DMS153 (cell line): ENCODE data around the gene FSHR.

Source experiments
- DNase-seq: peaks from one replicate; lab custom pipeline; 2025; lab: John Stamatoyannopoulos, UW

Gene FSHR

GRCh38 chr2:49154140-49154539 is at the start of gene FSHR:
FSHR (minus strand) TSS chr2:49154515; CDS start chr2:49154417, 98 bp downstream.
- no peak for DNase-seq

GRCh38 chr2:49199266-49199665 is 45.0 kb upstream of the FSHR start:
- no peak for DNase-seq

DNA sequence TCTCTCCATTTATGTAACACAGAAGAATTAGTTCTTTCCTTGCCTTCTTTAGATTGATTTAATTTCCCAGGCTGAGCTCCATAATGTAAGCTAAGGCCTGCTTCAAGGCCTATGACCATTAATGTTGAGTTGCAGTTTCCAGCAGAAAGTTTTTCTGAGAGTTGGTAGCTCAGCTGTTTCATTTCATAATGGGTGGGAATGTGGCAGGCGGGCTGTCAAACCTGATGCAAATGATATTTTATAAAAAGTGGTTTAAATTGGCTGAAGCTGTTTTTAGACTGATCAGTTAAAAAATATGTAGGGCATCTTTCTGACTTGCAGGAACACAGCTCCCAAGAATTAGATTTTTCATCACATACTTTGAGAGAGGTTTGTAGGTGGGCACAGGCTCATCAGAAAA is 40.4 kb upstream of the FSHR start:
- DNase-seq: no peak

GRCh38 chr2:49192036-49192435 is 37.7 kb upstream of the FSHR start:
- DNase-seq: no peak

DNA sequence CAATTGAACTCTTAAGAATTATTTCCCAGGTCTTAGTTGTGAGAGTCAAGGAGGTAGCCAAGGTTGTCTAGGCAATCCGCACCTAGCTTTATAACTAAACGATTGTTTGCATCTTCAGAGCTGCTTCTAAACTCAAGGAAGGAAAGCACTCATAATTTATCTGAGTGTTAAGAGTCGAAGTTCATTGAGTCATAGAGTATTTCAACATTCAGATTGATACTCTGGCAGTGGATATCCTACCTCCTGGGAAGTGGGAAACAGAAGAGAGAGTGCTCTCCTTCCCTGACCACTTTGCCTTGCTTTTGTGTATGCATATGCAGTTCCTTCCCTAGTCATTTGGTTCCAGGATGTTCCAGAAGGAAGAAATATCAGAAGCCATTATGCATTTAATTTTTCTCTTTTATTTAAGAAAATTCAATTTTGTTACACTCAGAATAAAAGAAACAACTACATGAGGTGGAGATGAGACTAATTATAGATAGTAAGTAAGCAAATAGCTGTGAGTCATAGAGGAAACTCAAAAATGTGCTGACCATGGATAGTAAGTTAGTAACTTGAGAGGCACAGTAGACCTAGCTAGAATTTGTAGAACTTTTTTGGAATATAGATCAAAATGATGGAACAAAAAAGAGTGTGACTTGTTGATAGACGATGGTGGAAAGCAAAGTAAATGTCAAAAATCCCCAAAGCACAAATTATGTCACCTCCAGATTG is 35.4 kb upstream of the FSHR start:
- no peak for DNase-seq

- no peak for DNase-seq
Observed at GRCh38 chr2:49186050-49186648, 31.8 kb upstream of the FSHR start.

GRCh38 chr2:49178656-49179055 is 24.3 kb upstream of the FSHR start:
- no peak for DNase-seq

- no peak for DNase-seq
Observed at GRCh38 chr2:49177194-49177593, 22.9 kb upstream of the FSHR start.

DNA sequence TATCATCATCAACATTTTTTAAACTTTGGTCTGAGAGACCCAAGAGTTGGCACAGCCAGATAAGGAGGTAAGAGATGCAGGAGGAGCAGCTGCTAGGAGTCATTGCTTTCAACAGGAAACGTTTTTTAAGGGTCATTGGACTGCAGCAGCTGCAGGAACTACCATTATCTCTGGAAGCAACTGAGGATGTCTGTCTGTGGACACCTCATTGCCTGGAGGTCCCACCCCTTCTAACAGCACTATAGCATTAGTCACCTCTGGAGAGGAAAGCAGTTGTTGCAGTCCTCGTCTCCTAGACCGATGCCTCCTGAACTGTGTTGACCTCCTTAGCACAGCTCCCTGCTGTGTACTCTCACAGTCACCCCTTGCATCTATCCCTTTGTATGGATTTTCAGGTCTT is 21.5 kb upstream of the FSHR start:
- DNase-seq: no peak

GRCh38 chr2:49174750-49175149 is 20.4 kb upstream of the FSHR start:
- DNase-seq: no peak

GRCh38 chr2:49167131-49167530 is 12.8 kb upstream of the FSHR start:
- no peak for DNase-seq

DNA sequence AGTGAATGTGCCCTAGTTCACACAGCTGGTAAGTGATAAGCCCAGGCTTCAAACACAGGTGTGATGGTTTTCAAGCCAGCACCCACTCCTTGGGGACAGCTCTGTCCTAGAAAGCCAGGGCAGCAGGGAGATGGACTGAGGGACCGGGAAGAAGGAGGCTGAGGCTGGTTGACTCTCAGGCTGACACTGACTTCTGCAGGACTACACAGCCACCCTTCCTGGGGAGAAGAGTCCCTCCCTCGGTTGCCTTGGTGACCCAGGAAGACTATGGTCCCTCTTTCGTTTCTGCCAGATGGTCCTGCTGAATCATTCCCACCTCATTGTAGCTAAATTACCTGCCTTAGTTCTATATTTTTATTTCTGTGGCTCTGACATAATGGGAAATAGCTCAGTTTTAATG is 11.3 kb upstream of the FSHR start:
- DNase-seq: no peak

- no peak for DNase-seq
Observed at GRCh38 chr2:49164729-49165128, 10.4 kb upstream of the FSHR start.

DNA sequence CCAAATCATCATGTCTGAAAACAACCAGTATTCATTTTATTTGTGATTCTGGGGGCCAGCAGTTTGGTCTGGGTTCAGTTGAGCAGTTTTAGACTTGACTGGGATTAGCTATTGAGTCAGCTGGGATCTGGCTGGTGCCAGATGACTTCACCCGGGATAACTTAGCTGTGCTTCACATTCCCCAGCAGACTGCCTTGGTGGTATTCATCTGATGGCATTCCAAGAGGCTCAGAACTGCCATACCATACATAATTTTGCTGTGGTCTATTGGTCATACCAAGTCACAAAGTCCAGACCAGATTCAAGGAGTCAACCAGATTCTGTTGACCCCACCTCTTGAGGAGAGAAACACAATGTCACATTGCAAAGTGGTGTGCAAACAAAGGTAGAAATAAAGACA is 7.8 kb upstream of the FSHR start:
- no peak for DNase-seq

GRCh38 chr2:49154891-49155290 is 576 bp upstream of the FSHR start:
- DNase-seq: no peak

- DNase-seq: no peak
Observed at GRCh38 chr2:49153252-49153651, 1.1 kb downstream of the FSHR start.

GRCh38 chr2:49152824-49153223 is 1.5 kb downstream of the FSHR start:
- DNase-seq: no peak

GRCh38 chr2:49146401-49146800 is 7.9 kb downstream of the FSHR start:
- no peak for DNase-seq

- no peak for DNase-seq
Observed at GRCh38 chr2:49131801-49132200, 22.5 kb downstream of the FSHR start.

- DNase-seq: no peak
Observed at GRCh38 chr2:49129034-49129433, 25.3 kb downstream of the FSHR start.

DNA sequence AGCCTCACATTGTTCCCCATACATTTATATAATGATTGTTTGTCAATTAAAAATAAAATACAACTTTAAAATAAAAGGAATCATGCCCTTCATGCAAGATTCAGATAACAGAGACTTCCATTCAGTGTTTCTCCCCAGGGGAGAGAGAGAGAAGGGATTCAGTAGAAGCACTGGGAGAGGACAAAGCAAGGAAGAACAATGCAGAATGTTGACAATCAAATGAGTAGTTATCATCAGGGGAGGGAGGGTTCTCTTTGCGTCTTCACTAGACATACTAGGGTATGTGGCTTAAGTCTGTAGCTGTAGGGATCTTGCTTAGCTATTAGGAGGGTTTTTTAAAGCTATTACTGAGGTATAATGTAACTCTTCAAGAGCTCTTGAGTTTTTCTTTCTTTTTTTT is 30.7 kb downstream of the FSHR start:
- no peak for DNase-seq

DNA sequence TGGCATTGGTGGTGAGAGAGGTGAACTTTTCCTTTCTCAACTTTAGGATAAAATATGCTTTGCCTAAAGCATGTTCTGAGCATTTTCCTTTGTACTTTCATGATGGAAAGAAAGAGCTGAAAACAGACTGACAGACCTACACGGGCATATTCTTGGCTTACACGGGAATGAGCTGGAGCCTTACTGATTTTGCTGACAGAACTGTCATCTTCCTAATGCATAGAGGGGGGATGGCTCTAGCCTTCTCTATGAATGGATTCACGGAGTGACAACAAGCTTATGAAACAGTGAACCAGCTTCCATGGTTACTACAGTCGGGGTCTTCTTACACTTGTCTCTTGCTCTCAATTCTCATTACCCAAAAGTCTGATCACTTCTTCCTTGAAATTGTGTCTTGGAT is 32.2 kb downstream of the FSHR start:
- no peak for DNase-seq

DNA sequence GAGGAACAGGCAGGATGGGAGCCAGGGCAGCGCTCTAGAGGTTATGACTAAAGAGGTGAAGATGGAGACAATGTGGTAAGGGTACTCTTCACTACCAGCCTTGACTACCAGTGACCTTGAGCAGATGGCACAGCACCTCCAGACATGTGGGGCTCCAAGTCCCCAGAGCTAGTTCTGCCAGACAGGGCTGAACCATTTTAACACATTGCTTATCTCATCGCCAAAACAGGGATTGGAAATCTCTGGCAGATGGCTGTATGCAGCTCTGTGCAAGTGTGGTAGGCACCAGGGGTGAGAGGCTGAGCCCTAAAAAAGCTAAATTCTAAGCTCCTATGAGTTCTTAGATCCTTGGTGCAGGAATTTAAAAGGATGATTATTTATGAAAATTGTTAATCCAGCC is 41.3 kb downstream of the FSHR start:
- no peak for DNase-seq

DNA sequence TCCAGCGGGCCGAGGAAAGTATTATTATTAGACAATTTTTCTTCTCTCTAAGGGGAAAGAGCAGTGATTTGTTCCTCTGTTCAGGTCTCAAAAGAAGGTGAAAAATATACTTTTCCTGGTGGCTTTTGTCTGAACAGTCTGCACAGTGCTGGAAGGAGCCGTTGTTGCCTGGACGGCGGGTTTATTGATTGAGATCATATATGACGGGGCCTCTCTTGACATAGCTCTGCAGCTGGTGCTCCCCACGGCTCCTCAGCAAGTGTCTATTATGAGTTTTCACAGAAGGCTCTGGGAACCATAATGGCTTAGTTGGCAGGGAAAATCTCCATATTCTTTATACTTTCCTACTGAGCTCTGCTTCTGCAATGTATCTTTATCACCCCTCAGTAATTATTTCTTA is 42.9 kb downstream of the FSHR start:
- DNase-seq: no peak
